GM18867 (cell line): ENCODE data around the gene SERP2.

Experiments
- ATAC-seq: cut with Tn5 transposase; IDR thresholded peaks from one replicate; pipeline ENCODE4 v1.9.1; 2021; ENCODE audit warnings: mild to moderate bottlenecking, moderate library complexity; ENCODE audit not compliant: unreplicated experiment

The SERP2 gene

GRCh38 chr13:44432650-44433049 is 59.0 kb downstream of the SERP2 start:
- ATAC-seq: no peak

- ATAC-seq: no peak
Observed at GRCh38 chr13:44433863-44434765, 60.5 kb downstream of the SERP2 start.

- no peak for ATAC-seq
Observed at GRCh38 chr13:44434766-44435141, 61.1 kb downstream of the SERP2 start.

- ATAC-seq: peak; percentile 82
Observed at GRCh38 chr13:44435142-44435918, 61.7 kb downstream of the SERP2 start.

- no peak for ATAC-seq
Observed at GRCh38 chr13:44435919-44436510, 62.4 kb downstream of the SERP2 start.

GRCh38 chr13:44436589-44437337 is 63.1 kb downstream of the SERP2 start:
- no peak for ATAC-seq

GRCh38 chr13:44437356-44438233 is 64.0 kb downstream of the SERP2 start:
- ATAC-seq: no peak

GRCh38 chr13:44438234-44438579 is 64.6 kb downstream of the SERP2 start:
- ATAC-seq: no peak

GRCh38 chr13:44439452-44440024 is 65.9 kb downstream of the SERP2 start:
- ATAC-seq: no peak

- no peak for ATAC-seq
Observed at GRCh38 chr13:44440046-44440608, 66.5 kb downstream of the SERP2 start.
